HG03039 (cell line): ENCODE results near the gene KLHDC8A.
"Not testable (repeated sequence)": the region's sequence is repeated elsewhere in the genome, so short reads cannot be mapped to it uniquely, and the experiment has no call there.

Source experiments
- ATAC-seq: cut with Tn5 transposase; IDR thresholded peaks from one replicate; pipeline ENCODE4 v1.9.1; 2021; ENCODE audit warnings: mild to moderate bottlenecking, moderate library complexity; ENCODE audit not compliant: unreplicated experiment

KLHDC8A gene

GRCh38 chr1:205356440-205357139 lies at the start of gene KLHDC8A:
TSS of gene KLHDC8A (minus strand) at chr1:205356922. CDS start at chr1:205343604, 13,318 bp downstream.
- ATAC-seq: no peak

GRCh38 chr1:205406252-205406651 lies 49.5 kb upstream of the KLHDC8A start:
- not testable (repeated sequence) for ATAC-seq

GRCh38 chr1:205404484-205404883 lies 47.8 kb upstream of the KLHDC8A start:
- not testable (repeated sequence) for ATAC-seq

- no peak for ATAC-seq
These were observed 41.9 kb upstream of the KLHDC8A start for GRCh38 chr1:205398586-205398985.

- ATAC-seq: no peak
These were observed 40.4 kb upstream of the KLHDC8A start for GRCh38 chr1:205396967-205397616.

- ATAC-seq: no peak
These were observed 38.9 kb upstream of the KLHDC8A start for GRCh38 chr1:205395616-205396015.

- ATAC-seq: no peak
These were observed 35.9 kb upstream of the KLHDC8A start for GRCh38 chr1:205392650-205393049.

GRCh38 chr1:205391386-205391785 lies 34.7 kb upstream of the KLHDC8A start:
- no peak for ATAC-seq

- no peak for ATAC-seq
These were observed 31.1 kb upstream of the KLHDC8A start for GRCh38 chr1:205387845-205388244.

GRCh38 chr1:205382990-205383389 lies 26.3 kb upstream of the KLHDC8A start:
- not testable (repeated sequence) for ATAC-seq

GRCh38 chr1:205382561-205382960 lies 25.8 kb upstream of the KLHDC8A start:
- no peak for ATAC-seq

GRCh38 chr1:205381305-205381704 lies 24.6 kb upstream of the KLHDC8A start:
- no peak for ATAC-seq

GRCh38 chr1:205380882-205381281 lies 24.2 kb upstream of the KLHDC8A start:
- ATAC-seq: no peak

- ATAC-seq: no peak
These were observed 22.3 kb upstream of the KLHDC8A start for GRCh38 chr1:205379056-205379455.

GRCh38 chr1:205377355-205377754 lies 20.6 kb upstream of the KLHDC8A start:
- no peak for ATAC-seq

- ATAC-seq: no peak
These were observed 20.0 kb upstream of the KLHDC8A start for GRCh38 chr1:205376739-205377138.

GRCh38 chr1:205375835-205376545 lies 19.3 kb upstream of the KLHDC8A start:
- no peak for ATAC-seq

GRCh38 chr1:205374210-205375078 lies 17.7 kb upstream of the KLHDC8A start:
- ATAC-seq: no peak

- ATAC-seq: no peak
These were observed 17.1 kb upstream of the KLHDC8A start for GRCh38 chr1:205373798-205374175.

GRCh38 chr1:205373022-205373797 lies 16.5 kb upstream of the KLHDC8A start:
- ATAC-seq: no peak
